MG63 (cell line): ENCODE data around the gene HMGN1. TPM values are rescaled to one million over a fixed set of nuclear protein-coding genes. Genes with fewer than 3 reads are reported as not detected.
A peak's percentile ranks its signal among the peaks of the same experiment; 100 is the strongest.
"Not testable (repeated sequence)": the region's sequence is repeated elsewhere in the genome, so short reads cannot be mapped to it uniquely, and the experiment has no call there.

ENCODE experiments used
- DNase-seq: peaks from one replicate; pipeline ENCODE4 v3.0.0-alpha.2; 2020
- H3K27me3 ChIP-seq: fragments of 250-450 bp; sonication (Bioruptor Pico); 2 replicates; pipeline ENCODE4 v1.5.1; 2020; ENCODE audit warnings: mild to moderate bottlenecking, moderate library complexity
- H3K36me3 ChIP-seq: fragments of 250-450 bp; sonication (Bioruptor Pico); 2 replicates; pipeline ENCODE4 v1.5.1; 2020; ENCODE audit warnings: mild to moderate bottlenecking, moderate library complexity
- H3K4me3 ChIP-seq: fragments of 250-450 bp; sonication (Bioruptor Pico); 2 replicates; pipeline ENCODE4 v1.5.1; 2020; ENCODE audit warnings: mild to moderate bottlenecking, moderate library complexity
- H3K9me3 ChIP-seq: fragments of 250-450 bp; sonication (Bioruptor Pico); 2 replicates; pipeline ENCODE4 v1.5.1; 2020; ENCODE audit warnings: mild to moderate bottlenecking, moderate library complexity
- total RNA-seq: library from RNA; depleted of rRNA; stranded (reverse); fragments of >200 nt; shearing (Covaris generic); gene quantifications from 2 replicates; pipeline ENCODE4 v1.2.3, GENCODE V29; 2014; ENCODE audit warnings: low replicate concordance; rRNA removed

HMGN1 gene, protein sequence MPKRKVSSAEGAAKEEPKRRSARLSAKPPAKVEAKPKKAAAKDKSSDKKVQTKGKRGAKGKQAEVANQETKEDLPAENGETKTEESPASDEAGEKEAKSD
- 474 and 726 TPM in 2 replicates for total RNA-seq

DNA sequence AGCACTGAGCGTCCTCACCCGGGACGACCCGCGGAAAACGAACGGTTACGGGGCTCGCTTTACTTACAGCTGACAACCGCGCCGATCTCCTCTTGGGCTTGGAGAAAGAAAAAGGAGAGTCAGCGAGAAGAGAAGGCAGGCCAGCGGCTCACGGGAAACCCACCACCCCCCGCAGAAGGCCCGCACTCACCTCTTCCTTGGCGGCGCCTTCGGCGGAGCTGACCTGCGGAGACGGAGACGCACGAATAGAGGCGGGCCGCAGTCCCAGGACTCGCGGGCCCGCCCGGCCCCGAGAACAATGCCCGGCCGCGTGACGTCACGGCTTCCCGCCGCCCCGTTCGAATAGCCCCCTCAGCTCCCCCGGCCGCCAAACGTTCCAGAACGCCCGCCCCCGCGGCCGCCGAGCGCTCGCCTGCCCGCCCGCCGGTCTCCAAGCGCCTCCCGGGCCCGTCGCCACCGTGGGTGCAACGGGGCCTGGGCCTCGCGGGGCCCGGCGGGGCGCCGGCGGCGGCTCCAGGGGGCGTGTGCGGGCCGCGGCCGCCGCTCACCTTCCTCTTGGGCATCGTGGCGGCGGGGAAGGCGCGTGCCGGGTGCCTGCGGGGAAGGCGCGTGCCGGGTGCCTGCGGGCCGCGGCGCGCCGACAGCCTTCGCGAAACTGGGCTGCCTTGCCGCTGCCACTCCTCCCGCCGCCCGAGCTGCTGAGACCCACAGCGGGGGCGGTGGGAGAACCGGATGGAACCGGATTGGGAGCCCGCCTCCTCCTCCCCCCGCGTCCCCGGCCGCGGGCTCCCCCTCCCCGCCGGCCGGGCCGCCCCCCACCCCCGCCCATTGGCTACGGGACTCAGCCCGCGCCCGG lies at the start of gene HMGN1:
Gene HMGN1 (minus strand): TSS at position 734 of the 856 bp plus-strand sequence. CDS start 171 bp downstream, at position 563.
- H3K36me3 ChIP-seq: peaks cover 46% of the 10 kb centered on the region

DNA sequence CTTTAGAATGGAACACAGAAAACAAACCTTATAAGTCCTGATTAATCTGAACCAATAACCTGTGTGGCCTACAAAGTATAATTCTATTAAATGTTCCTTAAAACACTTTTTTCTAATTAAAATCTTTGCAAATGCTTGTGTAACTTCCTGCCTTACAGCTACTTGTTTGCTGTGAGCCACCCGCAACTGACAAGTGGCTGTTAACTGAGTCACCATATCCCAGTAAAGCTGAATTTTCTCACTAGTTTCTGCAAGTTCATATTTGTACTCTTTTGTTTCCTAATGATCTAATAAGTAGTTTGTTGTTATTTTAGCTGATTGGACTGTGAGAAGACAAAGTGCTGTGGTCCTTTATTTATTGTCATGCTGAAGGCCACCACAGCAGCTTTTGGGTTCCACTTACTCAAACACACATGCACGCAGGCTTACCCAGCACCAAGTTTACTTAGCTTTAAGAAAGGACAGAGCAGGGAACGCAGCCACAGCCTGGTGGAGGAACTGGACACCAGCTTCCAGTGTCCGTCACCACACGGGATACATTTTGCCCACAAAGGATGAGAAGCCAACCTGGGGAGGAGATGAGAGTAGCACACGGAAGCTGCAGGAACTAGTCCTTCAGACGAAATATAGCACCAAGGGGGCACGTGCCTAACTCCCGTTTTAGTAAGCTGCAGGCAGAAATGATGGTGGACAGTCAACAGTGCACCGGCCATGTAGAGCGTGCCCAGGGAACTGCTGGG lies 48.9 kb upstream of the HMGN1 start:
- H3K9me3 ChIP-seq: no peaks in the 10 kb centered on the region
- DNase-seq: no peak

More for the DNA sequence above, at the start of gene HMGN1:
- DNase-seq: peak; percentile 94
- Histone ChIP-seq H3K27me3 (no peaks in the 10 kb centered on the region), H3K9me3 (0 out of 2 replicates have a peak, but pooled peaks cover 2% of the 10 kb centered on the region), H3K4me3 (peak within 1 kb of the TSS; percentile 94)

DNA sequence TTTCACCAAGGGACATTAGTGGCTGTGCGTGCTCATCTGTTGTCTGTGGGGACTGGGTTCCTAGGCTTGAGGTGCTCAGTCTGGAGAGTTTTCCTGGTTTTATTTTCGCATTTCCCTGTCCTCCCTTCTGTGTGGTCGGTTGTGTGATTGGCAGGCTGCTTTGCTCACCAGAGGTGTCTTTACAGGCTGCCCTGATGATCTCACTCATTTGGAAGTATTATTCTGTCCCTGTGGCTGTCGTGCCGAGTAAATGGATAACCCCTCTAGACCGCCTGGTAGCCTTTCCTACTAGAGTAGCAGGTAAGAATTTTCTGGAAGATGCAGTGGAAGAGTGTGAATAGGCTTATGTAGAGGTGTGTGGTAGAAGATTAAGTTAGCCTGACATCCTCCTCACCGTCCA lies 44.1 kb upstream of the HMGN1 start:
- no peaks in the 10 kb centered on the region for H3K9me3 ChIP-seq
- no peak for DNase-seq
- H3K4me3 ChIP-seq: no peak overlapping the region
- H3K27me3 ChIP-seq: no peaks in the 10 kb centered on the region
- peaks cover 50% of the 10 kb centered on the region for H3K36me3 ChIP-seq

More for the DNA sequence above, 48.9 kb upstream of the HMGN1 start:
- peaks cover 34% of the 10 kb centered on the region for H3K36me3 ChIP-seq
- H3K4me3 ChIP-seq: no peak overlapping the region
- H3K27me3 ChIP-seq: no peaks in the 10 kb centered on the region

DNA sequence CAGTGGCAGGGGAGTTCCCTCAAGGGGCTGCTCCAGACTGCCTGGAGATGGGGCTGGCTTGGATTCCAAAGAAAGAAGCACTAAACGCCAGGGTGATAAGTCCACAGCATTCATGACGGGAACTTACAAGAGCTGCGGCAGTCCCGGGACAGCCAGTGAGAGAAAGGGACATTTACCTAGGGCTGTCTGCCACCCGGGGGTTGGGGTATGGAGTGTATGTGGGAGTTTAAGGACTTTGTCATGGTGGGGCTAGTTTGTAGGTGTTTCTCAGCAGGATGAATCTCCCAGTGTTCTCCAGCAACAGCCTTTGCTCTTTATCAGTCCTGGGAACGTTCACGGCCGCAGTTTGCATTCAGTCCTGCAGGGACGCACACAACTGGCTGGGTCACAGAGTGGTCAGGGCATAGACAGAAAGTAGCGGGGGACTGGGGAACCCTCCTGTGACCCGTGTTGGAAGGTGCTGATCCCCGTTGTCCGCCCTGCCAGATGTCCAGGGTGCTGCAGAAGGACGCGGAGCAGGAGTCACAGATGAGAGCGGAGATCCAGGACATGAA lies 41.4 kb upstream of the HMGN1 start:
- peaks cover 34% of the 10 kb centered on the region for H3K36me3 ChIP-seq
- H3K27me3 ChIP-seq: no peaks in the 10 kb centered on the region
- H3K4me3 ChIP-seq: no peak overlapping the region
- H3K9me3 ChIP-seq: no peaks in the 10 kb centered on the region
- no peak for DNase-seq

DNA sequence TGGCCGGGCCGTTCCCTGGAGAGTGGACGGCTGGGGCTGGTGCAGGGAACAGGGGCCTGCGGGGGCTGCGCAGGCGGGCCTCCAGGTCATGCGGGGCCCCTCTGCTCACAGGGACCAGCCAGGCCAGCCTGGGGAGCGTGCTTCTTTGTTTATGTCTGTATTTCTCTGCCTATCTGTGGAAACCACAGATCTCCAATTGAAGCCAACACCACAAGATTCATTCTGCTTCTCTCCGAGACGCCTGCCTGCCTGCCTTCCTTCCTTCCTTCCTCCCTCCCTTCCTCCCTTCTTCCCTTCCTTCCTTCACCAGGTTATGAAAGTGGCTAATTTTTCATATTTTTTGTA lies 39.9 kb upstream of the HMGN1 start:
- no peaks in the 10 kb centered on the region for H3K9me3 ChIP-seq
- H3K4me3 ChIP-seq: peak overlapping the region; percentile 57
- peaks cover 19% of the 10 kb centered on the region for H3K36me3 ChIP-seq
- no peak for DNase-seq
- no peaks in the 10 kb centered on the region for H3K27me3 ChIP-seq

DNA sequence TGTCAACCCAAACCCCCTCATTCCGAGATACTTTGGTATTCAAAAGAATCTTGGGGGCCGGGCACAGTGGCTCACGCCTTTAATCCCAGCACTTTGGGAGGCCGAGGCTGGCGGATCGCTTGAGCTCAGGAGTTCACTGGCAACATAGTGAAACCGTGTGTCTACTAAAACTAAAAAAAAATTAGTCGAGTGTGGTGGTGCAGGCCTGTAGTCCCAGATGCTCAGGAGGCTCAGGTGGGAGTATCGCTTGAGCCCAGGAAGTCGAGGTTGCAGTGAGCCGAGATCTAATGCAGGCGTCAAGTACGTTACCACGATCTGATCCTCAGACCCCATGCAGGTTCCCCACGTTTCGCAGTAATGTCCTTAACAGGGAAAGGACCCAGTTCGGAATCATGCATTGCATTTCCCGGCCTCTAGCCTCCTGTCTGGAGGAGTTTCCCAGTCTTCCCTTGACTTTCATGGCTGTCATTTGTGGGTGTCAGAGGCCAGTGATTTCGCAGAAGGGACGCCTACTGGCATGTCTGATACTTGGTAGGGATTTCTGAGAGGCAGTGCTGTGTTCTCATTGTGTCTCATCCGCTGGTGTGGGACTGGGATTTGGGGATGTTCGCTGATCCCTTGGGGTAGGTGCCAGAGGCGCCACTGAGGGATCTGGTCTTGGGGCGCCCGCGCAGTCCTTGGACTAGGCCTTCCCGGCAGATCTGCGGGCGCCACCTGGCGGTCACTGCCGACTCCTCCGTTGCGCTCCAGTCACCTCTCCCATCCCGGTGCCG lies 39.3 kb upstream of the HMGN1 start:
- DNase-seq: peak; percentile 90
- no peaks in the 10 kb centered on the region for H3K27me3 ChIP-seq
- peak overlapping the region; percentile 57 for H3K4me3 ChIP-seq
- no peaks in the 10 kb centered on the region for H3K9me3 ChIP-seq
- H3K36me3 ChIP-seq: peaks cover 16% of the 10 kb centered on the region

DNA sequence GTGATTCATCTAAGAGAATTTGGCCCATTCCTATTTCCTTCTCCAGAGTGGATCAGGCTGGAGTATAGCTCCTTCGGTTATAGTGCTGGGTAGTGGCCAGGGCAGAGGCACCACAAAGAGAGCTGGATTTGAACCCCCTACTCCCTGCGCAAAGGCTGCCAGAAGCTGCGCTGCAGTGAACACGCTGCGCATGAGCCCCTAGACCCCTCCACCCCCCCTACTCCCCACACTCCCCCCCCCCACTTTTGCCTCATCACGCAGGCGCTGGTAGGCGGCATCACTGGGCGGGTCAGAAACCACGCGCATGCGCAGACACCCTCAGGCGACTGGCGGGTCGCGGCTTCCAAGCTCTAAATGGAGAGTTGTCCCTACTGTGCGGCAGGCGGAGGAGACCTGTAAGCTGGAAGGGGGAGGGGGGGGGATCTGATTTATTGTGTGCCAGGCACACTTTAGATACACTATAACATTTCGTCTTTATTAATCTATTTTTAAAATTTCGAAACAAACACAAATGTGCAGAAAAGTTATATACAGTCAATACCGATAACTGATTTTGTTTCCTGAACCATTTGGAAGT lies 38.7 kb upstream of the HMGN1 start:
- Histone ChIP-seq H3K27me3 (no peaks in the 10 kb centered on the region), H3K4me3 (peak overlapping the region; percentile 57)

DNA sequence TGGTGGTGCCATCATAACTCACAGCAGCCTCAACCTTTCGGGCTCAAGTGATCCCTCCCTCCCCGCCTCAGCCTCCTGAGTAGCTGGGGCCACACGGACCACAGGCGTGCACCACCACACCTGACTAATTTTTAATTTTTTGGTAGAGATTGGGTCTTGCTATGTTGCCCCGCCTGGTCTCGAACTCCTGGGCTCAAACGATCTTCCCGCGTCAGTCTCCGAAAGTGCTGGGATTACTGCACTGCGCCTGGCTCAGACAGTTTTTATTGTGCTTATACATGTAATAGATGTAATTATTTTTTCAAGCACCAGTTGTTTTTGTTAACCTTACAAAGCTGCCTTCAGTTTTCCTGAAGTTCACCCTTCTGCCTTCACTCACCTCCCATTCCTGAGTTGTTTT lies 38.0 kb upstream of the HMGN1 start:
- Histone ChIP-seq H3K36me3 (peaks cover 12% of the 10 kb centered on the region), H3K9me3 (no peaks in the 10 kb centered on the region), H3K4me3 (peak overlapping the region; percentile 57), H3K27me3 (no peaks in the 10 kb centered on the region)
- DNase-seq: no peak

More for the DNA sequence above, 38.7 kb upstream of the HMGN1 start:
- peak; percentile 93 for DNase-seq
- Histone ChIP-seq H3K9me3 (no peaks in the 10 kb centered on the region), H3K36me3 (peaks cover 16% of the 10 kb centered on the region)

DNA sequence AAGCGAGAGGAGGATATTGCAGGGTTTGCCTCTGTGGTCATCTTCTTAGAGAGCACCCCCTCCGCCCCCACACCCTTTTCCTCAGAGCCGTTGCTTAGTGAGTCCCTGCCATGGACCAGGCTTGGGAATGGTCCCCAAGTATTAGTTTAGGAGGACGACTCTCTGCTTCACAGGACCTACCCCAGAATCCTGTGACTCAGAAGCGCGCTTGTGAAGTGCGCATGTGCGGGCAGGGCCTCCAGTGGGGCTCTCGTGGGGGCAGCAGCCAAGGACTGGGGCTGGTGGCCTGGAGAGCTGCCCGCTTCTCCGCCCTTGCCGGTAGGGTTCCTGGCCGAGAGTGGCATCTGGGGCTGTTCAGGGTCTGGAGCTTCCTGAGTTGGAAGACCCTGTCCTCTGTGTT lies 37.3 kb upstream of the HMGN1 start:
- peak; percentile 83 for DNase-seq
- peaks cover 8% of the 10 kb centered on the region for H3K36me3 ChIP-seq
- H3K4me3 ChIP-seq: peak overlapping the region; percentile 35
- no peaks in the 10 kb centered on the region for H3K27me3 ChIP-seq
- no peaks in the 10 kb centered on the region for H3K9me3 ChIP-seq

DNA sequence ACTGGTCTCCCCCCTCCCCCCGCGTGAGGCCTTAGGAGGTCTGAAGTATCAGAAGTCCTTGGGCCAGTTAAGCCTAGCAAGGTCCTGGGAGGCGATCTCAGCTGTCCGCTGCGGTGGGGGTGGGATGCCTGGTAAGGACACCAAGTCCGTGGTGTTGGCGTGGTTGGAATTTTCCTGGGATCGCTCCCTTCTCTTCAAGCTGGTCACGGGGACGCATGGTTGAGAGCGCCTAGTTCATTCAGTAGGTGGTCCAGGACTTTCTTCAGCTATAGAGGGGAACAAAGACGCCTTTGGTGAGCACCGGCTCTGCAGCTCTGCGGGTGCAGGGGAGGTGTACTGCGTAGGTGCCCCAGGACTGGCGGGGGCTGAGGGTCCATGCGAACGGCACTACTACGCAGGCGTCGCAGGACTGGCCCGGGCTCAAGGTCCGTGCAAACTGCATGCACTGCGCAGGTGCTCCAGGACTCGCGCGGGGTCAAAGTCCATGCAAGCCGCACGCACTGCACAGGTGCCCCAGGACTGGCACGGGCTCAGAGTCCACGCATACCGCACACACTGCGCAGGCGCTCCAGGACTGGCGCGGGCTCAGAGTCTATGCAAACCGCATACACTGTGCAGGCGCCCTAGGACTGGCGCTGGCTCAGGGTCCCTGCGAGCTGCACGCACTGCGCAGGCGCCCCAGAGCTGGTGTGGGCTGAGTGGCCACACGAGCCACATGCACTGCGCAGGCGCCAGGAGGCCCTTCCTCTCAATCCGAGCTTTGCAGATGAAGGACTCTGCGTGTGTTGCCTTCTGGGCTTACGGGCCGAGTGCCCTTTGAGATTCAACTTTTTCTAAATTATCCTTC lies 36.6 kb upstream of the HMGN1 start:
- DNase-seq: peak; percentile 84
- Histone ChIP-seq H3K9me3 (no peaks in the 10 kb centered on the region), H3K4me3 (peak overlapping the region; percentile 35), H3K36me3 (peaks cover 6% of the 10 kb centered on the region), H3K27me3 (no peaks in the 10 kb centered on the region)

DNA sequence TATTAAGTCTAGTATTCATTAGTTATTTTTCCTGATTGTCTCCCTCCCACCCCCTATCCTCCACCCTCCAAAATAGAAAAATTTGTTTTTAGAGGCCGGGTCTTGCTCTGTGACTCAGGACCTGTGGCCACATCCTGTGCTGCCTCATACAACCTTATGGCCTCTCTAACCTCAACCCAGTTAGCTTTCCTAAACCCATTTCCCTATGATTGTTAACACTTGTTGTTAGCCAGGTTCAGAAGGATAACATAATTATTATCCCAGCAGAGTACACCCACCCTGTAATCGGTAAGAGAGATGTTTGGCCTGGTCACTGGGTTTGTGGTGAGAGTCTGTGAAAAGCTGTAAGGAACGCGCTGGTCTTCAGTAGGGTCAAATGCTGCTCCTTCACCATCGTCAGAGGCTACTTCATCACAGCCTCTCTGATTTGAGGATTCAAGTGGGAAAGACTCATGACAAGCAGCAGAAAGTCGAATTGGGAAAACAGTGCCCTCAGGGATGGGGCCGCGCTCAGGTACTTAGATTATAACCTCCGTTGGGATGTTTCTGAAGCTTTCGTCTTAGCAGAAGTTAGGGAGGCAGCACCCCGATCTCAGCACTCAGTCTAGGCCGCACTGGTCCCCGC lies 35.9 kb upstream of the HMGN1 start:
- peaks cover 3% of the 10 kb centered on the region for H3K36me3 ChIP-seq
- no peak for DNase-seq
- no peaks in the 10 kb centered on the region for H3K9me3 ChIP-seq
- no peak overlapping the region for H3K4me3 ChIP-seq
- no peaks in the 10 kb centered on the region for H3K27me3 ChIP-seq

DNA sequence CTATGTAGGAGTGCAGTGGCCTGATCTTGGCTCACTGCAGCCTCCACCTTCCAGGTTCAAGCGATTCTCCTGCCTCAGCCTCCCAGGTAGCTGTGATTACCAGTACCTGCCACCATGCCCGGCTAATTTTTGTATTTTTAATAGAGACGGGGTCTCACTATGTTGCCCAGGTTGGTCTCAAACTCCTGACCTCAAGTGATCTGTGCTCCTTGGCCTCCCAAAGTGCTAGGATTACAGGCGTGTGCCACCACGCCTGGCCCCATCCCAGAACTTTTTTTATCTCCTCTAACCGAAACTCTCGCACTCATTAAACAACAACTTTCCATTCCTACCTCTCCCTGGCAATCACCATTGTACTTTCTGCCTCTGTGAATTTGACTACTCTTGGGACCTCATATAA lies 33.2 kb upstream of the HMGN1 start:
- not testable (repeated sequence) for DNase-seq, H3K36me3 ChIP-seq, H3K4me3 ChIP-seq, H3K9me3 ChIP-seq, H3K27me3 ChIP-seq

DNA sequence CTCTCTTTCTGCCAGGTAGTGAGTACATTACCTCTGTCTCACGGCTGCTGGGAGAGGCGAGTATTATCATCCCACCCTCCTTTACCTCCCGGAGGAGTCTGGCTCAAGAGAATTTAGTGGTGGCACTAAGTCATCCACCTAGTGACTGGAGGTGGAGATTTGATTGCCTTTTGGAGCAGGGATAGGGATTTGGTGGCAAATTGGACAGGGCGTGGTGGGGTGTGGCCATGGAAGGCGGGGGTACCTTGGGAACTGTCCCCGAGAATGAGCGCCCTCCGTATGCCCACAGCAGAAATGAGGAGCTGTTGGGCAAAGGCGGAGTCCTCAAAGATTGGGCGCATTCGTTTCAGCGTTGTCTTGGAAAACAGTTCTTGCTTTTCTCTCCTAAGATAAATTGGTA lies 32.1 kb upstream of the HMGN1 start:
- no peaks in the 10 kb centered on the region for H3K9me3 ChIP-seq
- DNase-seq: no peak
- H3K4me3 ChIP-seq: peak overlapping the region; percentile 87
- H3K27me3 ChIP-seq: no peaks in the 10 kb centered on the region
- peaks cover 3% of the 10 kb centered on the region for H3K36me3 ChIP-seq

DNA sequence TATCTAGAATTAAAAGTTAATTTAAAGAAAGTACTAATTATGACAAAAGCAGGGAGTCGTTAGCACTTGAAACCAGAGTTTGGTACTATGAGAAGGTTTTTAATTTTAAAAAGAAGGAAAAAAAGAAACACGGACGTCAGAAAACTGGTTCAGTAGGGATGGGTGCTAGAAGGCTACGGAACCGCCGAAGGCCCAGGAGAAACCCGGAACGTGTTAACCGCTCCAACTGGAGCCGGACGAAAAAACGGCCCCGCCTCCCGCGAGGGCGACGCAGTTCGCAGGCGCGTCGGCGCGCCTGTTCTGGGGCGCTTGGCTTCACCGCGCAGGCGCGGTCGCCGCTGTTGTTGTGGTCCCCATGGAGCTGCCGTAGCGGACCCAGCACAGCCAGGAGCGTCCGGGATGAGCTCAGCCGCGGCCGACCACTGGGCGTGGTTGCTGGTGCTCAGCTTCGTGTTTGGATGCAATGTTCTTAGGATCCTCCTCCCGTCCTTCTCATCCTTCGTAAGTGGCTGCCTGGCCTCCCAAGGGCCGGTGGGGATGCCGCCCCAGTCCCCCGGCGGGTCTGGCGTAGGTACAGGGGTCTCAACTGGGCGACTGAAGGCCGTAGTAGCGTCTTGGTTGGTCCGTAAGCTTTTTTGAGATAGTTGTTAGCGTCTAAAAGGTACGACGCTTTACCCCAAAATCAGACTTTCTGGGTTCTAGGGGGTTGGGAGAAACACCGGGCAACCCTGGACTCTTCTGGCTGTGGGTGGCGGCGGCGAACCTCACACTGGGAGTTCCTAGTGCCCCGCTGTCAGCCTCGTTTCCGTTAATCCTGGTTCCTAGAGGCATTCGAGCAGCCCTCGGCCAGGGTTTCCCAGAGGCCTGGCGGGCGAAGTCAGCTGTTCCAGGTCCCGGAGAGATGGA lies 31.4 kb upstream of the HMGN1 start:
- DNase-seq: peak; percentile 99
- no peaks in the 10 kb centered on the region for H3K9me3 ChIP-seq
- H3K4me3 ChIP-seq: peak overlapping the region; percentile 87
- peaks cover 3% of the 10 kb centered on the region for H3K36me3 ChIP-seq
- H3K27me3 ChIP-seq: no peaks in the 10 kb centered on the region
